Psoas muscle (tissue), 8 donors: ENCODE measurements around the gene ANO3. TPM values are rescaled to one million over a fixed set of nuclear protein-coding genes. Genes with fewer than 3 reads are reported as not detected.

Source experiments
- ATAC-seq, 4 donors: fragments of 200-7000 bp; cut with Tn5 transposase; one replicate each; pipeline ENCODE4 v1.9.1; 2020; ENCODE audit warnings: moderate library complexity in 3 of 4, mild to moderate bottlenecking in 2 of 4
- DNase-seq, 2 donors: peaks; one replicate each; pipeline ENCODE4 v3.0.0-alpha.2; 2020
- H3K27ac ChIP-seq: fragments of 200-600 bp; one replicate; pipeline ENCODE4 v1.8.0; 2022
- H3K27me3 ChIP-seq, 3 donors: fragments of 200-600 bp in 1 of 3; one replicate each; pipeline versions ENCODE4 v1.6.1 to v1.8.0; 2013 to 2022; ENCODE audit warnings: low read length in 2 of 3, mild to moderate bottlenecking in 2 of 3, moderate library complexity in 1 of 3; ENCODE audit not compliant: insufficient read depth in 3 of 3
- H3K36me3 ChIP-seq, 2 donors: fragments of 200-600 bp in 1 of 2; one replicate each; pipeline versions ENCODE4 v1.6.1 to v1.8.0; 2013 to 2022; ENCODE audit warnings: low read depth in 1 of 2, mild to moderate bottlenecking in 1 of 2, moderate library complexity in 1 of 2; ENCODE audit not compliant: insufficient read depth in 1 of 2
- H3K4me1 ChIP-seq: fragments of 200-600 bp; one replicate; pipeline ENCODE4 v1.8.0; 2022
- H3K4me3 ChIP-seq: fragments of 200-600 bp; one replicate; pipeline ENCODE4 v1.8.0; 2022; ENCODE audit warnings: mild to moderate bottlenecking
- H3K9me3 ChIP-seq: fragments of 200-600 bp; one replicate; pipeline ENCODE4 v1.8.0; 2022
- CTCF ChIP-seq: fragments of 200-600 bp; IDR thresholded peaks from one replicate; pipeline ENCODE4 v1.8.0; 2022; ENCODE audit warnings: antibody characterized with exemption
- WGBS, 3 donors: extraction: QIAGEN DNeasy Blood & Tissue Kit; methylation state at CpG; one replicate each; pipeline versions ENCODE4 v1.1.6 to v1.1.7; 2013; 5-methylcytosine and 5-hydroxymethylcytosine counted together
- intact Hi-C, 2 donors: fragments of 100-400 bp; cut with DNase I; formaldehyde crosslinking; loops; one replicate each; pipeline versions ENCODE4 v1.11.0 to v1.14.2; 2022
- polyA plus RNA-seq, 3 donors: library from polyadenylated mRNA; stranded (reverse); fragments of 200-250 nt; gene quantifications; one replicate each; pipeline ENCODE4 v1.2.3, GENCODE V29; 2013
- total RNA-seq, 4 donors: library from RNA; stranded (reverse); fragmentation: NEBNext Ultra II Directional in 2 of 4; extraction: Animal tissue kit (Norgen Biotek cat#: 25700) in 2 of 4; gene quantifications; one replicate each; pipeline versions ENCODE4 v1.2.1 to v1.2.4, GENCODE V29; 2021 to 2023
- donor health status: healthy with polysubstance abuse.
- donor health status: DM: no; HTN: no; CAD: no; lungs with moderate emphysema.
- donor health status: Bipolar disorder and iron deficiency.
- donor health status: healthy.
- donor health status: DM: yes; HTN: yes; CAD: no.
- donor health status: DM: no; HTN: no; CAD: no.
- donor health status: DM: no; HTN: no; CAD: no.
- donor health status: DM: yes; HTN: yes; CAD: no.

Gene ANO3
- total and polyA plus RNA-seq, 7 donors: 0.01 TPM; not detected in 6

DNA sequence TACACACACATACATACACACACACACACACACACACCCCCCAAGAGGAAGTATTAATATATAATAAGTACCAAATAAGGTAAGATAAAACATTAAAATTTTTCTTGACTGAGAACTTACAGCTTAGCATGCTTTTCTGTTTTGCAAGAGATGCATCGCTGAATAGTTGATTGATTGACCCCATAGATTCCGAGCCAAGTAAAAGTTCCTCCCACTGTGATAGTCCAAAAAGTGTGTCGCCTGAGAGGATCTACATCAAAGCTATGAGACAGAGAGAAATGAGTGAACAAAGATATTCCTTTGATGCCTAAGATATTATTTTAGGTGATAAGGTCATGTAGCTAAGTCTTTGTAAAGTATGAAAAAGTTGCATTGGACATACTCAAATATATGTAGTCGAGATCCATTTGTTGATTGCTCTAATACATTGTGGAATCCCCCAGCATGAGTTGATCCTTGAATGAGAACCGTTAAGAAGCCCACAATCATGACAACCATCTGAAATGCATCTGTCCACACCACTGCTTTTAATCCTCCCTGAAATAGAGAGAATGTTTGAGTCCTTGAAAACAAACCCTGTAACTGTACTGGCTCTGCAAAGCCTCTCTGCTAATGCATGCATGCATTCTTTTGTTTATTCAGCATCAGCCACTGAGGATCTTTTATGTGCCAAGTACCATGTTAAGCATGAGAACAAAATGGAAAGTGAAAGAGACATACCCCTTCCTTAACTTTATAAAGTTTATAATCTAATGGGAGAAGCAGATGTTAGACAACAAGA lies 371.7 kb downstream of the ANO3 start:
- DNase-seq (no peak), ATAC-seq (no peak)
- WGBS, 3 donors: 37 to 41% (median 41%) methylated on average over 5 of the region's 5 CpGs
- Histone ChIP-seq H3K9me3 (no peaks in the 10 kb centered on the region), H3K4me3 (no peak overlapping the region), H3K4me1 (no peaks in the 10 kb centered on the region), H3K27ac (no peak overlapping the region), H3K27me3 (no peaks in the 10 kb centered on the region), H3K36me3 (no peaks in the 10 kb centered on the region)
- TF ChIP-seq CTCF: no peak
- intact Hi-C loops: no loop called here

- intact Hi-C loops: no loop called here
- H3K9me3 ChIP-seq: no peaks in the 10 kb centered on the region
- no peak overlapping the region for H3K4me3 ChIP-seq
- H3K36me3 ChIP-seq: no peaks in the 10 kb centered on the region
- 38 to 54% (median 48%) methylated on average over 1 of the region's 1 CpG for WGBS, 3 donors
- H3K27me3 ChIP-seq: no peaks in the 10 kb centered on the region
- DNase-seq (no peak), ATAC-seq (no peak)
- TF ChIP-seq CTCF: no peak
- H3K4me1 ChIP-seq: no peaks in the 10 kb centered on the region
- H3K27ac ChIP-seq: no peak overlapping the region
Observed at GRCh38 chr11:26704249-26704648, 372.3 kb downstream of the ANO3 start.

DNA sequence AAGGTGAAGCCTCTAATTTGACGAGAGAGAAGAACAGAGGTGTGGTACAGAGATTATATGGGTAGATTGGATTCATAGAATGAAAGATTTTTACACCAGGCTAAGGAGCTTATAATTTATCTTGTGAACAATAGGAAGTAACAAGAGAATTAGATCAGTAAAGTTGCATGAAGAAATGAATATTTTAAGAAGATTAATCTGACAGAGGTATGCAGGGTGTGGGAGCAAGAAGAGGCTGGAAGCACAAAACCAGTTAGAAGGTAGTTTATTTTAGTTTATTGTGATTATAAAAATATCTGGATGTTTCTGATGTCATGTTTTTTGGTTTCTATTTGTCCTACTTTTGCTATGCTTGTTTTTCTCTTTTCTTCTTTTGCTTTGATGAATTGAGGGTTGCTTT lies 374.3 kb downstream of the ANO3 start:
- Histone ChIP-seq H3K4me3 (no peak overlapping the region), H3K4me1 (no peaks in the 10 kb centered on the region), H3K27me3 (no peaks in the 10 kb centered on the region), H3K27ac (no peak overlapping the region), H3K36me3 (no peaks in the 10 kb centered on the region), H3K9me3 (no peaks in the 10 kb centered on the region)
- no peak for ATAC-seq
- TF ChIP-seq CTCF: no peak
- WGBS, 3 donors: 70 to 86% (median 83%) methylated on average over 1 of the region's 1 CpG
- DNase-seq: no peak
- intact Hi-C loops: no loop called here

GRCh38 chr11:26708736-26709456 lies 377.0 kb downstream of the ANO3 start:
- no peak for TF ChIP-seq CTCF
- Histone ChIP-seq H3K4me3 (no peak overlapping the region), H3K27me3 (no peaks in the 10 kb centered on the region), H3K9me3 (no peaks in the 10 kb centered on the region), H3K36me3 (no peaks in the 10 kb centered on the region), H3K27ac (no peak overlapping the region), H3K4me1 (no peaks in the 10 kb centered on the region)
- intact Hi-C loops: no loop called here
- DNase-seq (no peak), ATAC-seq (no peak)
- WGBS, 3 donors: 62 to 75% (median 70%) methylated on average over 2 of the region's 2 CpGs
